Endothelial cell of umbilical vein (primary cell): ENCODE measurements around the gene ST8SIA6.

ENCODE experiments used
- FOS ChIP-seq: IDR thresholded peaks from 2 replicates; pipeline ENCODE4 v1.6.1; 2011; ENCODE audit warnings: mild to moderate bottlenecking, low read length, moderate library complexity, borderline replicate concordance; ENCODE audit not compliant: insufficient read depth
- POLR2A ChIP-seq: IDR thresholded peaks from 2 replicates; pipeline ENCODE4 v1.6.1; 2012; ENCODE audit warnings: low read depth, mild to moderate bottlenecking, control low read depth, low read length
- POLR2AphosphoS5 ChIP-seq: IDR thresholded peaks from 2 replicates; pipeline ENCODE4 v1.6.1; 2012; ENCODE audit warnings: low read depth, mild to moderate bottlenecking, control low read depth, low read length, moderate library complexity; ENCODE audit not compliant: insufficient read depth
- TF ChIP-seq, protein P1 (sequence below), 2 donors: IDR thresholded peaks; 1 replicate in 1 of 2; 2 replicates in 1 of 2; pipeline ENCODE4 v1.5.1; 2011; ENCODE audit warnings: low read length in 2 of 2, mild to moderate bottlenecking in 2 of 2, moderate library complexity in 2 of 2, control low read depth in 1 of 2, inconsistent platforms in 1 of 2, low read depth in 1 of 2; ENCODE audit not compliant: insufficient read depth in 1 of 2; ENCODE audit errors: extremely low read depth in 1 of 2
- TF ChIP-seq, protein P2 (sequence below): IDR thresholded peaks from 2 replicates; pipeline ENCODE4 v1.6.1; 2011; ENCODE audit not compliant: insufficient read depth, insufficient read length

DNA sequence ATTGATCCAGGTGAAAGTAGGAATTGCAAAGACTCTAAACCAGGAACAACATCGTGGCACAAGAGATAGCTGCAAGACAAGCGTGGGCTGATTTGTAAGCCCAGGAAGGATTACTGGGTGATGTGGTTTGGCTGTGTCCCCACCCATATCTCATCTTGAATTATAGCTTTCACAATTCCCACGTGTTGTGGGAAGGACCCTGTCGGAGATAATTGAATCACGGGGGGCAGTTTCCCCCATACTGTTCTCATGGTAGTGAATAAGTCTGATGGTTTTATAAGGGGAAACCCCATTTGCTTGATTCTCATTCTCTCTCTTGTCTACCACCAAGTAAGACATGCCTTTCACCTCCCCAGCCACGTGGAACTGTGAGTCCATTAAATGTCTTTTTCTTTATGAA lies 59.5 kb downstream of the ST8SIA6 start:
- TF ChIP-seq, protein P1, sequence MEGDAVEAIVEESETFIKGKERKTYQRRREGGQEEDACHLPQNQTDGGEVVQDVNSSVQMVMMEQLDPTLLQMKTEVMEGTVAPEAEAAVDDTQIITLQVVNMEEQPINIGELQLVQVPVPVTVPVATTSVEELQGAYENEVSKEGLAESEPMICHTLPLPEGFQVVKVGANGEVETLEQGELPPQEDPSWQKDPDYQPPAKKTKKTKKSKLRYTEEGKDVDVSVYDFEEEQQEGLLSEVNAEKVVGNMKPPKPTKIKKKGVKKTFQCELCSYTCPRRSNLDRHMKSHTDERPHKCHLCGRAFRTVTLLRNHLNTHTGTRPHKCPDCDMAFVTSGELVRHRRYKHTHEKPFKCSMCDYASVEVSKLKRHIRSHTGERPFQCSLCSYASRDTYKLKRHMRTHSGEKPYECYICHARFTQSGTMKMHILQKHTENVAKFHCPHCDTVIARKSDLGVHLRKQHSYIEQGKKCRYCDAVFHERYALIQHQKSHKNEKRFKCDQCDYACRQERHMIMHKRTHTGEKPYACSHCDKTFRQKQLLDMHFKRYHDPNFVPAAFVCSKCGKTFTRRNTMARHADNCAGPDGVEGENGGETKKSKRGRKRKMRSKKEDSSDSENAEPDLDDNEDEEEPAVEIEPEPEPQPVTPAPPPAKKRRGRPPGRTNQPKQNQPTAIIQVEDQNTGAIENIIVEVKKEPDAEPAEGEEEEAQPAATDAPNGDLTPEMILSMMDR (IDR thresholded peaks at IDR 0.05; ENCODE audit: extremely low read depth in 1 of 2, insufficient read depth in 1 of 2, low read depth in 1 of 2, low read length in 2 of 2), result no peak
- TF ChIP-seq, protein P2, sequence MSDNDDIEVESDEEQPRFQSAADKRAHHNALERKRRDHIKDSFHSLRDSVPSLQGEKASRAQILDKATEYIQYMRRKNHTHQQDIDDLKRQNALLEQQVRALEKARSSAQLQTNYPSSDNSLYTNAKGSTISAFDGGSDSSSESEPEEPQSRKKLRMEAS, result no peak
- TF ChIP-seq FOS (no peak), POLR2A (no peak), POLR2AphosphoS5 (no peak)
